Mammary epithelial cell (primary cell): ENCODE data around the gene MUC5AC.

Source experiments
- EZH2 ChIP-seq: IDR thresholded peaks from 2 replicates; pipeline ENCODE4 v1.6.1; 2012; ENCODE audit warnings: low read length, inconsistent platforms, borderline replicate concordance
- TF ChIP-seq, protein P1 (sequence below), 2 donors: IDR thresholded peaks in 1 of 2; conservative IDR thresholded peaks in 1 of 2; 2 replicates each; pipeline ENCODE4 v1.5.1; 2011 to 2012; ENCODE audit warnings: inconsistent platforms in 2 of 2, low read length in 2 of 2, mild to moderate bottlenecking in 2 of 2, control low read depth in 1 of 2, low read depth in 1 of 2; ENCODE audit not compliant: insufficient read depth in 1 of 2; ENCODE audit errors: extremely low read depth in 1 of 2

DNA sequence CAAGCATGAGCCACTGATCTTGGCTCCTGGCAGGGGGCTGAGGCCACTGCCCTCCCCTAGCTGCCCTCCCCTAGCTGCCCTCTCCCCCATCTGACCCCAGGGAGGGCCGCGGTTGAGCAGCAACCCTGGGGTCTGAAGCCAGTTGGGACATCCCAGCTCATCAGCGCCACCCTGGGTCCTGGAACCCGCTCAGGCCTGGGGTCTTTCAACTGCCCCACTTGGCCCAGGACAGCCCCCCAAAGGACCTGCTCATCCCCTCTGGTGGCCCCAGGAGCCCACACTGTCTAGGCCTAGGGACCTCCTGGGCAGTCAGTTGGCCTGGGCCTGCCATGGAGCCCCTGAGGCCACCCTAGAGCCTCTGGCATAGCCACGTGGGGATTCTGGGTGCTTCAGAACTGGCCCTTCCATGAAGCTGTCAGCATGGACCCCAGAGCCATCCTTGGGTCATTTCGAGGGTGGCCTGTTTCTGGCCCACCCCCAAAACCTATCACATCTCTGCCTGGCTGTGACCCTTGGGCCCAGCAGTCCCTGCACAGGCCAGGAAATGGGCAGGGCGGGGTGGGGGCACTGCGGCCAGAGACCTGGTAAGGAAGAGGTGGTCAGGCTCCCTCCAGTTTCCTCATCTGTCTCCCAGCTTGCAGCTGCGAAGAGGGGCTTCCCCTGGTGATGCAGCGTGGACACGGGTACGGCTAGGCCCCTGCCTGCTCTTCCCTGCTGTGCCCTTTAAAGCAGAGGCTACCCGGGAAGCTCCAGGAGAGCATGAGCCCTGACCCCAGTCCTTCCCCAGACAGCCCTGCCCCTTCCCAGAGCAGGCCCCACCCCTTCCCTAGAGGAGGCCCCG lies 45.2 kb upstream of the MUC5AC start:
- TF ChIP-seq, protein P1, sequence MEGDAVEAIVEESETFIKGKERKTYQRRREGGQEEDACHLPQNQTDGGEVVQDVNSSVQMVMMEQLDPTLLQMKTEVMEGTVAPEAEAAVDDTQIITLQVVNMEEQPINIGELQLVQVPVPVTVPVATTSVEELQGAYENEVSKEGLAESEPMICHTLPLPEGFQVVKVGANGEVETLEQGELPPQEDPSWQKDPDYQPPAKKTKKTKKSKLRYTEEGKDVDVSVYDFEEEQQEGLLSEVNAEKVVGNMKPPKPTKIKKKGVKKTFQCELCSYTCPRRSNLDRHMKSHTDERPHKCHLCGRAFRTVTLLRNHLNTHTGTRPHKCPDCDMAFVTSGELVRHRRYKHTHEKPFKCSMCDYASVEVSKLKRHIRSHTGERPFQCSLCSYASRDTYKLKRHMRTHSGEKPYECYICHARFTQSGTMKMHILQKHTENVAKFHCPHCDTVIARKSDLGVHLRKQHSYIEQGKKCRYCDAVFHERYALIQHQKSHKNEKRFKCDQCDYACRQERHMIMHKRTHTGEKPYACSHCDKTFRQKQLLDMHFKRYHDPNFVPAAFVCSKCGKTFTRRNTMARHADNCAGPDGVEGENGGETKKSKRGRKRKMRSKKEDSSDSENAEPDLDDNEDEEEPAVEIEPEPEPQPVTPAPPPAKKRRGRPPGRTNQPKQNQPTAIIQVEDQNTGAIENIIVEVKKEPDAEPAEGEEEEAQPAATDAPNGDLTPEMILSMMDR (conservative IDR thresholded peaks at IDR 0.05 in 1 of 2, IDR thresholded peaks at IDR 0.05 in 1 of 2; ENCODE audit: extremely low read depth in 1 of 2, insufficient read depth in 1 of 2, low read depth in 1 of 2, low read length in 2 of 2) = no peak
- no peak for TF ChIP-seq EZH2
